ENCODE measurements around the gene MTAP.

DNA sequence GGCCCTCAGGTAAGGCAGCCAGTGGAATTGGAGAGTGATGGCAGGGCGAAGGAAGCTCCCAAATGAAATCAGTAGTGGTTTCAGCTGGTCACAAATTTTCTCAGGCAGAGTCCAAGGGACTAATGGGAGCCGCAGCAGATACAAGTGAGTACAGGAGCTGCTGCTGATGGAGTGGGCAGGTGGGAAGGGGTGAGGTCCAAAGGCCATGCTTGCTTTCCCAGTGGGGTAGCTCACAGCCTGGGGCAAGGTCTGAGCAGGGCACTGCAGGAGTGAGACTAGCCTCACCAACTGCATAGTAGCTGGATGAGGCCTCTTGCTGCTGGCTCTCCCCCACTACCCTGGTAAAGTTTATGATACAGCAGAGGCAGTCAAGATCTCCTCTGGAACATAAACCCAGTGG, 38.2 kb downstream of the MTAP start:
- TF ChIP-seq ATF3 (IDR thresholded peaks at IDR 0.05) (no peak), EGR1 (IDR thresholded peaks at IDR 0.05; ENCODE audit: low read depth) (no peak), EZH2 (IDR thresholded peaks at IDR 0.05) (no peak), ELF1 (IDR thresholded peaks at IDR 0.05; ENCODE audit: borderline replicate concordance, low read depth) (no peak), POLR2A (IDR thresholded peaks at IDR 0.05; ENCODE audit: borderline replicate concordance, extremely low read depth, insufficient read depth, insufficient read length) (no peak), JUND (IDR thresholded peaks at IDR 0.05) (no peak), SIN3A (IDR thresholded peaks at IDR 0.05; ENCODE audit: low read depth) (no peak), EZH2phosphoT487 (IDR thresholded peaks at IDR 0.05; ENCODE audit: borderline replicate concordance) (no peak), POLR2AphosphoS5 (IDR thresholded peaks at IDR 0.05; ENCODE audit: low read depth, low read length) (no peak)
- TF ChIP-seq, protein P1, sequence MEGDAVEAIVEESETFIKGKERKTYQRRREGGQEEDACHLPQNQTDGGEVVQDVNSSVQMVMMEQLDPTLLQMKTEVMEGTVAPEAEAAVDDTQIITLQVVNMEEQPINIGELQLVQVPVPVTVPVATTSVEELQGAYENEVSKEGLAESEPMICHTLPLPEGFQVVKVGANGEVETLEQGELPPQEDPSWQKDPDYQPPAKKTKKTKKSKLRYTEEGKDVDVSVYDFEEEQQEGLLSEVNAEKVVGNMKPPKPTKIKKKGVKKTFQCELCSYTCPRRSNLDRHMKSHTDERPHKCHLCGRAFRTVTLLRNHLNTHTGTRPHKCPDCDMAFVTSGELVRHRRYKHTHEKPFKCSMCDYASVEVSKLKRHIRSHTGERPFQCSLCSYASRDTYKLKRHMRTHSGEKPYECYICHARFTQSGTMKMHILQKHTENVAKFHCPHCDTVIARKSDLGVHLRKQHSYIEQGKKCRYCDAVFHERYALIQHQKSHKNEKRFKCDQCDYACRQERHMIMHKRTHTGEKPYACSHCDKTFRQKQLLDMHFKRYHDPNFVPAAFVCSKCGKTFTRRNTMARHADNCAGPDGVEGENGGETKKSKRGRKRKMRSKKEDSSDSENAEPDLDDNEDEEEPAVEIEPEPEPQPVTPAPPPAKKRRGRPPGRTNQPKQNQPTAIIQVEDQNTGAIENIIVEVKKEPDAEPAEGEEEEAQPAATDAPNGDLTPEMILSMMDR (IDR thresholded peaks at IDR 0.05 in 2 of 3, conservative IDR thresholded peaks at IDR 0.05 in 1 of 3; ENCODE audit: borderline replicate concordance in 1 of 3, insufficient read depth in 1 of 3, low read depth in 2 of 3, low read length in 2 of 3) = no peak

All from HCT116 (cell line).